ENCODE measurements around the gene PDSS2. TPM values are rescaled to one million over a fixed set of nuclear protein-coding genes. Genes with fewer than 3 reads are reported as not detected.

The PDSS2 gene
- total RNA-seq, 1 experiment from 2014 or later: 12.1 TPM

- Mint-ChIP-seq H3K27me3 (ENCODE audit: low read depth) (no peaks in the 10 kb centered on the region), H3K9me3 (no peaks in the 10 kb centered on the region; a peak in 1 of 5 replicates), H3K36me3 (ENCODE audit: insufficient read depth in 1 of 3, low read depth in 3 of 3) (peaks cover 0 to 2% (median 2%) of the 10 kb centered on the region in 3 experiments; a peak in 2 of 7 replicates), H3K4me3 (no peak overlapping the region), H3K27ac (peak overlapping the region in 2 of 3 experiments; percentile 18 to 59; a peak in 3 of 7 replicates), H3K4me1 (peaks cover 8 to 10% of the 10 kb centered on the region in 2 experiments)
- Histone ChIP-seq H4K91ac (ENCODE audit: insufficient read length, low read depth, low read length) (no peak overlapping the region), H3K4ac (ENCODE audit: low read depth, low read length) (no peak overlapping the region), H3K14ac (ENCODE audit: insufficient read depth, low read length) (no peak overlapping the region), H2BK12ac (ENCODE audit: insufficient read length, low read depth, low read length) (no peak overlapping the region), H3K4me1 (ENCODE audit: insufficient read depth, low read length) (no peaks in the 10 kb centered on the region), H2AFZ (ENCODE audit: low read length) (no peak overlapping the region), H3K56ac (ENCODE audit: insufficient read length, low read depth, low read length) (no peak overlapping the region), H3K18ac (ENCODE audit: insufficient read length, low read depth, low read length) (no peak overlapping the region), H3K27me3 (ENCODE audit: insufficient read depth, low read length) (no peaks in the 10 kb centered on the region), H3K79me1 (ENCODE audit: insufficient read depth, low read depth, low read length, poor library complexity, severe bottlenecking) (no peaks in the 10 kb centered on the region), H2AK5ac (ENCODE audit: insufficient read length, low read length) (no peak overlapping the region), H2BK20ac (ENCODE audit: low read depth, low read length, poor library complexity, severe bottlenecking) (no peak overlapping the region), H3T11ph (ENCODE audit: low read length) (no peak overlapping the region), H4K8ac (replicated peaks; ENCODE audit: insufficient read length, low read depth, low read length) (no peak overlapping the region), H3K79me2 (ENCODE audit: insufficient read depth, low read length) (no peaks in the 10 kb centered on the region), H2BK5ac (ENCODE audit: insufficient read length, low read length) (no peak overlapping the region), H3K27ac (ENCODE audit: insufficient read length, low read depth, low read length) (no peak overlapping the region), H3K4me2 (ENCODE audit: insufficient read depth, insufficient read length, low read length) (no peak overlapping the region), H3K9ac (ENCODE audit: extremely low read depth, insufficient read length, low read length) (no peak overlapping the region), H3K9me3 (ENCODE audit: control insufficient read depth, low read depth, low read length) (no peaks in the 10 kb centered on the region), H4K20me1 (ENCODE audit: control insufficient read depth, insufficient read depth, insufficient read length) (no peaks in the 10 kb centered on the region), H2BK15ac (ENCODE audit: low read depth, low read length) (no peak overlapping the region), H4K5ac (ENCODE audit: insufficient read length, low read depth, low read length) (no peak overlapping the region), H3K23ac (ENCODE audit: insufficient read length, low read depth, low read length) (no peak overlapping the region), H2BK120ac (ENCODE audit: low read depth, low read length, poor library complexity, severe bottlenecking) (no peak overlapping the region), H3K23me2 (ENCODE audit: insufficient read length, low read depth, low read length, poor library complexity, severe bottlenecking) (no peaks in the 10 kb centered on the region)
- no CpG with 5 or more reads among the region's 1 CpG for WGBS (ENCODE audit: extremely low coverage, insufficient read length, low lambda C conversion rate)
- DNase-seq: no peak
- TF ChIP-seq CTCF (conservative IDR thresholded peaks at IDR 0.05): no peak
Measured at GRCh38 chr6:107230448-107230847, 228.9 kb downstream of the PDSS2 start.
